ENCODE measurements around the gene DIS3L.
A peak's percentile ranks its signal among the peaks of the same experiment; 100 is the strongest.
"Not testable (repeated sequence)": the region's sequence is repeated elsewhere in the genome, so short reads cannot be mapped to it uniquely, and the experiment has no call there.

DIS3L gene

GRCh38 chr15:66278056-66278455 lies 15.3 kb upstream of the DIS3L start:
- no peak for DNase-seq

GRCh38 chr15:66278671-66279070 lies 14.7 kb upstream of the DIS3L start:
- no peak for DNase-seq

GRCh38 chr15:66284271-66284670 lies 9.1 kb upstream of the DIS3L start:
- no peak for DNase-seq

- DNase-seq = no peak
Observed at GRCh38 chr15:66285533-66286280, 7.7 kb upstream of the DIS3L start.

- peak in 1 of 2 donors; percentile 30 for DNase-seq
Observed at GRCh38 chr15:66287461-66288057, 5.8 kb upstream of the DIS3L start.

- no peak for DNase-seq
Observed at GRCh38 chr15:66288093-66288492, 5.3 kb upstream of the DIS3L start.

GRCh38 chr15:66288551-66289185 lies 4.7 kb upstream of the DIS3L start:
- no peak for DNase-seq

GRCh38 chr15:66290007-66290406 lies 3.4 kb upstream of the DIS3L start:
- DNase-seq = no peak

- DNase-seq = no peak
Observed at GRCh38 chr15:66290518-66290917, 2.9 kb upstream of the DIS3L start.

- no peak for DNase-seq
Observed at GRCh38 chr15:66291816-66292570, 1.4 kb upstream of the DIS3L start.

- DNase-seq = no peak
Observed at GRCh38 chr15:66292571-66293418, 573 bp upstream of the DIS3L start.

- DNase-seq = peak in 1 of 2 donors; percentile 11
Observed at GRCh38 chr15:66294157-66294931, 976 bp downstream of the DIS3L start.

GRCh38 chr15:66294932-66295235 lies 1.5 kb downstream of the DIS3L start:
- DNase-seq = no peak

GRCh38 chr15:66296186-66296585 lies 2.8 kb downstream of the DIS3L start:
- DNase-seq = no peak

- DNase-seq = no peak
Observed at GRCh38 chr15:66298803-66299251, 5.5 kb downstream of the DIS3L start.

GRCh38 chr15:66302489-66303278 lies 9.3 kb downstream of the DIS3L start:
- DNase-seq = no peak

- not testable (repeated sequence) for DNase-seq
Observed at GRCh38 chr15:66304425-66304824, 11.1 kb downstream of the DIS3L start.

- DNase-seq = no peak
Observed at GRCh38 chr15:66306381-66306780, 13.0 kb downstream of the DIS3L start.

- no peak for DNase-seq
Observed at GRCh38 chr15:66308531-66308930, 15.2 kb downstream of the DIS3L start.

- no peak for DNase-seq
Observed at GRCh38 chr15:66309828-66310227, 16.5 kb downstream of the DIS3L start.

- no peak for DNase-seq
Observed at GRCh38 chr15:66310786-66311185, 17.4 kb downstream of the DIS3L start.
